ENCODE data around the gene MRPL11.

Gene MRPL11

DNA sequence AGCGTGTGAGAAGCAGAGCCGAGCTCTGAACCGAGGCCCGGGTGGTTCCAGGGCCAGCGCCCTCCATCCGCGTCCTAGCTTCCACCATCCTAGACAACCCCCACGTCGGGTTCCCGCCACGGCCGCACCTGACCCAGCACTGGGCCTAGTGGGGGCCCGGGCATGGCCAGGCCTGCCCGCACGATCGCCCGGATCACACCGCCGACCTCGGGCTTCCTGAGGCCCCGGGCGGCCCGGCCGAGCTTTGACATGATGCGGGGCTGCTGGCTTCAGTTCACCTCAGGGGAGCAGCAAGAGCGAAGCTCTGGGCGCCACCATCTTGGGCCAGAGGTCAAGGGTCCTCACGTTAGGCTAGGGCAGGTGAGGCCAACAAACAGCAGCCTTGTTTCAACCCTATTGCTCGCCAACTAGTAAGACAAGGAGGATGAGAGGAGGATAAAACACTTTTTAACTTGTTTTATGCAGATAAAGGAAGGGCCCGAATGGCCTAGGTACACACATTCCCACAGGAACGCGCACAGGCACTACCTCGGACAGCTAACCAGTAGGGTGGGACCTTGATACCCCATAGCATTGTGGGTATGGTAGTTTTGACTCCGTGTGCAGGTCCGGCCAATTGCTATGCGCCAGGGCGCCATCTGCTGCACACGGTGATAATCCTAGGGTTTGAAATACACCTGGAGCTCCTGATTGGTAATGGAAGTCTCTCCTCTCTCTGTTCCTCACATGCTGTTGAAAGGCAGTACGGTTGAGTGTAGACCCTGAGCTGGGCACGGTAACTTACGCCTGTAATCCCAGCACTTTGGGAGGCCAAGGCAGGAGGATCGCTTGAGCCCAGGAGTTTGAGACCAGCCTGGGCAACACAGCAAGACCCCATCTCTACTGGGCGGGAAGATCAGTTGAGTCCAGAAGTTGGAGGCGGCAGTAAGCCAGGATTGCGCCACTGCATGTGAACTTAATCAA, at the start of gene MRPL11:
Gene MRPL11, minus strand, starts transcription at position 345 of the 963 bp plus-strand sequence. Its CDS starts 94 bp downstream, at position 251.
- DNase-seq = peak; percentile 85 to 90

DNA sequence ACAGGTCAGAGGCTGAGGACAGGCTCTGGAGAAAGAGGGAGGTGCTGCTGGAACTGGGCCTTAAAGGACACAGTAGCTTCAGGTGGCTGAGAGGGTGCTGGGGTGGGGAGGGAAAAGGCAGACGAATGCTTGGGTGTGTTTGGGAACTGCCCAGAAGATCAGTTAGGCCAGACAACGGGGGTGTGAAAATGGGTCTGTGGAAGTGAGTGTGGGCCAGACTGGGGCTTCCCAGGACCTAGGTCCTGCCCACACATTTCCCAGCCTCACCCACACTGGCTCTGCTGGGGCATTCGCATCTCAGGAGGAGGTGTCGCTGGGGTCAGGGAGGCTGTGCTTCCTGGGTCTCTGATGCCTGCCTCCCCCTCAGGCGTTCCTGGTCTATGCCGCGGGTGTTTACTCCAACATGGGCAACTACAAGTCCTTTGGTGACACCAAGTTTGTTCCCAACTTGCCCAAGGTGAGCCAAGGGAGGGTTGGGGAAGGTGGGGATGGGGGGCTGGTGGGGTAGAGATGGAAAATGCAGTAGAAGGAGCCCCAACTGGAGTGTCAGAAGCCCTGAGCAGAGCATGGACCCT, 46.2 kb upstream of the MRPL11 start:
- no peak for DNase-seq

GRCh38 chr11:66480117-66480938, 41.7 kb upstream of the MRPL11 start, which contains the start of gene DPP3:
DPP3 (plus strand) TSS chr11:66480434; CDS start chr11:66482201, 1,767 bp downstream.
- DNase-seq = peak; percentile 93 to 94

DNA sequence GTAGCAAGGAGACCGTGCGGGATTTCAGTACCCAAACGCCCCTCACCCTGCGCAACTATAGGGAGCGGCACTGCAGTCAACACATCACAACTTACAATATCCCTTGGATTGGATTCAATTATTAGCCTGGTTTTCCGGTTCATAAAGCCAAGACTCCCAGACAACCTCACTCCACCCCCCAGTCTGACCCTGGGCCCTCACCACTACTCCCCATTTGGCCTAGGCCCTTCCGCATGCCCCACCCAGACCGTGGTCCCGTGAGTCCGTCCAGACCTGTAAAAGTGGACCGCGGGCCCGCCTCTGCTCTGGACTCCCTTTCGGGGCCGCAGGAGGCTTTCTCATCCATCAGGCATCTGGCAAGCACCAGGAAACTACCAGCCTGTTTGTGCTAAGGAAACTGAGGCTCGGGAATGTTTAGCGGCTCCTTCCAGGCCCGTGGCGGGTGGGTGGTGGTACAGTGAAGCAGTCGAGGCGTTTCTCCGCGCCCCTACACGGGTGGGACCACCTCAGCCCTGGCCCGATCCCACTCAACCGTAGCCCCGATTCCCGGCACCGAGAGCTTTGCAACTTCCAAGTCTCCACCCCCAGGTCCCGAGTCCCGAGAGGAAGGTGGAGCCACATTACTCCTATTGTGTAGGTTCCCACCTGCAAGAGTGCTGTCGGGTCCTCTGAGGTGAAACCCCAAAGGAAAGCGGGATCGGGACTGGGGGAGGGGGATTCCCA, 40.9 kb upstream of the MRPL11 start:
- DNase-seq = peak in 1 of 2 experiments; percentile 27

- no peak for DNase-seq
Measured at GRCh38 chr11:66478729-66479393, 40.2 kb upstream of the MRPL11 start.

DNA sequence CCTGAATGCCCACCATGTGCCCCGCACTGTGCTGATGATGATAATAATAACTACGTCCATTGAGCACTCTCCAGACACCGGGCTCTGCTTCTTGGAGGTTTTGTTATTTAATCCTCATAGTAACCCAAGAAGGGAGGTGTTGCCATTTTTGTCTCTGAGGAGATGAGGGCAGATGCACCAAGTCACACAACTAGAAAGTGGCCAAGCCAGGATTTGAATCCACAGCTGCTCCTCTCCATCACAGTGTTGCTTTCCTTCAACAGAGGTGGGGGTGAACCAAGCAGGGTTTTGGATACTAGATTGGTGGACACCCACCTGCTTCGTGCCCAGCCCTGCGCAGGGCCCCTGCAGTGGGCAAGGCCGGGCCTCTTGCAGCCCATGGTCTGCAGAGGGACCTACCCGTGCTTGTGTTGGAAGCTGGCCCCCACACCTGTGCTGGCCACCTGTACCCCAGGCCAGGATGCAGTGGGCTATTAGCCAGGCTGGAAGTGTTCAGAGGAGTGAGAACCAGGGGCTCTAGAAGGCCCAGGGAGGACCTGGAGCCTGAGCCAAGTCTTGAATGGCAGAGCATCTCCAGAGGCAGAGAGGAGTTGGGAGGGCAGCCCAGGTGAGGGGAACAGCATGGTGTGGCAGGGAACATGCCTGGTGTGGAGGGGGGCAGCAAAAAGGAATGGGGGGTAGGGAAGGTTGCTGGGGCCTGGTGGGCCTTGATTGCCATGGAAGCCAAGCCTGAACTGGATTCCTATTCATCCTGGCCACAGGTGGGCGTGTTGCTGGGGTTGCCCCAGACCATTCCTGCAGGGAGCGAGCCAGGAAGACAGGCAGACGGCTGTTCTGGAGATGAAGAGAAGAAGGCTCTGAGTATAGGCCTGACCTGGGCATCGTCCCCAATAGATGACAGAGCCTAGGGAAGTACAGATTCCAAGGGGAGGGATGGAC, 38.9 kb upstream of the MRPL11 start:
- DNase-seq = no peak

DNA sequence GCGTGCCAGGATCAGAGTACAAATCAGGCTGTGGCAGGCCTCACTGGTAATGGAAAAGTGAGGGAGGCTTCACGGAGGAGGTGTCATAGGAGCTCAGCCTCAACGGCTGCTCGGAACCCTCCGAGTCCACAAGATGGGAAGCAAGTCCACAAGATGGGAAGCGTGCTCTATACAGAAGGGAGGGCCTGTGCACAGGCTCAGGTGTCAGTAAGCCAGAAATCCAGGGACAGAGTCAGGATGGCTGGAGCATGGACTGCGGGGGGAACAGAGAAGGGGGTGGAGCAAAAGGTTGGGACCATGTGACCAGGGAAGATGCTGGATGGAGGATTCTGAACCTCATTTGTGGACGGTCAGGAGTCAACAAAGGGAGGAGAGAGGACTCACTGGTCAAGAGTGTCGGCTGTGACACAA, 38.2 kb upstream of the MRPL11 start:
- DNase-seq = no peak

DNA sequence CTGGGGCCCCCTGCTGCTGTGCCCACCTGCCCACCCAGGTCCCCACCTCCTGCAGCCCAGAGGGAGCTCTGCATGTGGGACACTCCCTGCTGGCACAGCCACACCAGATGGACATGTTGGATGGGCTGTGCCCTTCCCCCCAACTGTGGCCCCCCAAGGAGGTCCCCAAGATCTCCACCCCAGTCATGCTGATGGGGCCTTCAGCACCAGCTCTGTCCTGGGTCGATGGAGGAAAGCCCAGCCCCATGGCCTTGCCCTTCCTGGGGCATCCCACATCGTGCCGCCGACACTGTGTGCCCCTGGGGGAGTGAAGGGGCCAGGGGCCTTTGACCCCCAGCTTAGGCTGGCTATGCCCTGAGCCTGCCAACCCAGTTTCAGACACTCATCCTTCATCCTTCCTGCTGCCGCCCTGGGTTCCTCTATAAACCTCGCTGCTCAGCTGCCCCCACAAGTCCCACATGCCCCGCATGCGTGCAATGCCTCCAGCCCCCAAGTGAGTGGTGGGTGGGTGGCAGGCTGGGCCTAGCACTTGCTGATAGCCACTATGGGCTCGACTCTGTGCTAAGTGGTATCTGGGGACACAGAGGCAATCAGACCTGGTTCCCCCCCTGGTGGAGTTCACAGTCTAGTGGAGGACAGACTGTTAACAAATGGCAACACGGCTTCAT, 37.7 kb upstream of the MRPL11 start:
- DNase-seq = no peak

GRCh38 chr11:66475349-66476172, 36.9 kb upstream of the MRPL11 start:
- no peak for DNase-seq

DNA sequence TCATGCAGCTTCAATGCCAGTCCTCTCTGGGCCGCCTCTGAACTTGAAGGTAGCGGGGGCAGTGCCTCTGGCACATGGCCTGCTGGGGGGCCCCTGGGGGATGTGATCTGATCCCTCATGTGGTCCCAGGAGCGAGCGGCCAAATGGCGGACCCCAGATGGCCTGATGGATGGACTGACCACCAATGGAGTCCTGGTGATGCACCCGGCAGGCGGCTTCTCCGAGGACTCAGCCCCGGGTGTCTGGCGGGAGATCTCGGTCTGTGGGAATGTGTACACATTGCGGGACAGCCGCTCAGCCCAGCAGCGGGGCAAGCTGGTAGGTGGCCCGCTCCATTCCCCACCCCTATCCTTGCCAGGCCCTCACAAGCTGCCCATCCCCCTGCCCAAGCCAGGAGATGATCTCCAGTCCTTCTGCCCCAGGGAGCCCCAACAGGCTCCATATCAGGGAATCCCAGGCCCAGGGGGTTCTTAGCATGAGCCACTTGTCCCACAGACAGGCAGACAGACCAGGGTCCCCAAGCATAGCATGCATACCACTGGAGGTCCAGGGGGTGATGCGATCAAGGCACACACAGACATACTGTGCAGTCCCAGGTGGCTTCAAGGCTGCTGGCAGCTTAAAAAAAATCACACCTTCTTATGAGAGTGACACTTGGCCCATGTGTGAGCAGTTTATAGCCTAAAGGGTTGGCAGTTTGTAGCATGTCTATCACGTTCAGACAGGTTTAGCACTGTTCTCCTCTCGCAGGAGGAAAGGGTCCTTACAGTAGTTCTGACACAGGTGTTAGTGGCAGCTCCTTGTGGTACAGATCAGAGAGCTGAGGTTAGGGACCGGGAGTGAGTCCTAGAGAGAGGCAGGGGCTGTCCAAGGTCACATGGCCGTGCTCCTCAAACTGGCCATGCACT, 35.2 kb upstream of the MRPL11 start:
- DNase-seq = no peak

GRCh38 chr11:66473167-66473566, 34.5 kb upstream of the MRPL11 start:
- no peak for DNase-seq

GRCh38 chr11:66472054-66472453, 33.4 kb upstream of the MRPL11 start:
- no peak for DNase-seq

DNA sequence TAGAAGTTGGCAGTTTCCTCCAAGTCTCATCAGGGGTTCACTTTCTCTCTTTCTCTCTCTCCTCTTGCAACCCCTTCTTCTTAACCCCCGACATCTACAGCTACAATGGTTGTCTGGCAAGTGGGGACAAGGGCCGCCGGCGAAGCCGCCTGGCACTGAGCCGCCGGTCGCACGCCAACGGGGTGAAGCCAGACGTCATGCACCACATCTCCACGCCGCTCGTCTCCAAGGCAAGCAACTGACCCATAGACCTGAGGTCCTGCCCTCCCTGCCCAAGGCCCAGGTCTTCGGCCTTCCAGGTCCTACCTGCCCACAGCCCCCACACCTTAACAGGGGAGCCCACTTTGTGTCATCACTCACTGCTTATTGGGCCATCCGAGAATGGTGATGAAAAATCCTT, 32.5 kb upstream of the MRPL11 start:
- no peak for DNase-seq

DNA sequence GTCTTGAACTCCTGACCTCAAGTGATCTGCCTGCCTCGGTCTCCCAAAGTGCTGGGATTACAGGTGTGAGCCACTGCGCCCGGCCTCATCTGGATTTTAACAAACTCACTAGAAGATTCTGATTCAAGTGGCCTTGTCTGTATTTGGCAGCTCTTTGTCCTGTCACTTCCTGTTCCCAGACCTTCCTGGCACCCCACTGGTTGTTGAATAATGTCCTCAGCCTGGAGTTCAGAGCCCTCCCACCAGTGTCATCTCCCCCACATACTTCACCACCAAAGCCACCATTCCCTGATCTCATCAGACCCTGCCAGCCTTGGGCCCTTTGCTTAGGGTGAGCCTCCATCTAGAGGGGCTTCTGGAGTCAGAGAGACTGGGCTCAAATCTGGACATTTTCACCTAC, 31.4 kb upstream of the MRPL11 start:
- no peak for DNase-seq

GRCh38 chr11:66469441-66469840, 30.8 kb upstream of the MRPL11 start:
- no peak for DNase-seq

DNA sequence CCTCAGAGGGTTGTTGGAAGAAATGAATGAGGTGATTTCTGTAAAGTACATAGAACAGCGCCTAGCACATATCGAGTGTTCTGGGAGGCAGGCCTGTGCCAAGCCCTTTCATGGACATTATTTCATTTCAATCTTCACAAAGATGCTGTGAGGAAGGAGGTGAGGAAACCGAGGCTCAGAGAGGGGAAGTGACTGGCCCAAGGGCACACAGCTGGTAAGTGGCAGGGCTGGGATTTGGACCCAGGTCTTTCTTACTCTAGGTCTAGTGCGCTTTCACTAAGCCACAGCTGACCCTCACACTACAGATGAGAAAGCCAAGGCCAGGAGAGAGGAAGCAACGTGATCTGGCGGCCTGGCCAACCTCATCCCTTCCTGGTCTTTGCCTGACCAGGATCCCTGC, 30.0 kb upstream of the MRPL11 start:
- no peak for DNase-seq

- DNase-seq = peak; percentile 73 to 77
Measured at GRCh38 chr11:66467756-66468155, 29.1 kb upstream of the MRPL11 start.

DNA sequence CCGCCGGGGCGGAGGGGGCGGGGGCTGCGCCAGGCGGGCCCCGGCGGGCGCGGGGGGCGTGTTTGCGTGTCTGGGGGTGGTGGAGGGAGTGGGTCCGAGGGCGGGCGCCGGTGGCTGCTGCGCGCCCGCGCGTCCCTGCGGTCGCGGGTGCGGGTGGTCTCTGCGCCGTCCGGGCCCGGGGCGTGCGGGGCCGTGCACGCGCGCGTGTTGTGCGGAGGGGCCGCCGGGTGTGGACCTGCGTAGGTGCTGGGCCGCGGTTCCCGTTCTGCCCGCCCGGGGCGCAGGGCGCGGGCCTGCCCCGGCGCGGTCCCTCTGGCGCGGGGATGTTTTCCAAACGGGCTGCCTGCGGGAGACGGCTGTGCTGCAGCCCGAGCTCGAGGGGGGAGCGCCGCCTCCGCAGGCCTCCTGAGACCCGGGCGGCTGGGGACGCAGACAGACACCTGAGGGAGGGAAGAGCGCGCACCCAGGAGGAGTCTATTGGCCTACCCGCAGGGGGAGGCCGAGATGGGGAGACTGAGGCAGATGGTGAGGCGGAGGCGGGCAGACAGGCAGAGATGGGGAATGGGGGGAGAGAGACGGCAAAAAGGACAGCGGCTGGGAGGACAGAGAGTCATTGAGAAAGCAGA, 28.5 kb upstream of the MRPL11 start:
- DNase-seq = no peak

All from AML-193 (cell line).